ENCODE data around the gene ZFP14. TPM values are rescaled to one million over a fixed set of nuclear protein-coding genes. Genes with fewer than 3 reads are reported as not detected.

ZFP14 gene
- total and polyA plus RNA-seq, 2 of the 4 experiments (the other 2 are of a cell fraction) = 0.67 to 2.0 TPM

- H4K5ac ChIP-seq (ENCODE audit: low read depth, low read length) = no peak overlapping the region
- no peak overlapping the region for H2AFZ ChIP-seq (replicated peaks; ENCODE audit: low read length, poor library complexity)
- H4K20me1 ChIP-seq (ENCODE audit: insufficient read depth, low read length) = no peaks in the 10 kb centered on the region
- TF ChIP-seq USF2 (IDR thresholded peaks at IDR 0.05; ENCODE audit: low read depth, low read length) (no peak), CTCF (conservative IDR thresholded peaks at IDR 0.05; ENCODE audit: low read depth, low read length) (no peak), BHLHE40 (IDR thresholded peaks at IDR 0.05; ENCODE audit: low read depth, low read length) (no peak), SMC3 (IDR thresholded peaks at IDR 0.05; ENCODE audit: low read depth, low read length) (no peak), CEBPB (IDR thresholded peaks at IDR 0.05; ENCODE audit: low read depth, low read length) (no peak), MAZ (IDR thresholded peaks at IDR 0.05; ENCODE audit: borderline replicate concordance, low read depth, low read length) (no peak), RFX5 (IDR thresholded peaks at IDR 0.05; ENCODE audit: low read depth, low read length) (no peak), RAD21 (IDR thresholded peaks at IDR 0.05; ENCODE audit: low read length) (no peak)
- no peak overlapping the region for H3K4me2 ChIP-seq (ENCODE audit: low read depth, low read length)
- H2BK5ac ChIP-seq (ENCODE audit: low read depth, low read length, poor library complexity, severe bottlenecking) = no peak overlapping the region
- no peak overlapping the region for H3K4me3 ChIP-seq (ENCODE audit: insufficient read depth, low read depth, low read length)
- ChIA-PET CTCF (no interaction called here), POLR2A (ENCODE audit: unreplicated experiment) (no interaction called here)
- DNase-seq (no peak), ATAC-seq (ENCODE audit: low read depth) (no peak)
- H3K4me1 ChIP-seq (ENCODE audit: control insufficient read depth, insufficient read depth, low read length) = no peaks in the 10 kb centered on the region
- H4K8ac ChIP-seq (ENCODE audit: low read depth in 2 of 2, low read length in 2 of 2) = no peak overlapping the region
- in situ Hi-C loops (cut with MboI; ENCODE audit: low sequenced_read_pairs) = no loop called here
- no peak overlapping the region for H3K4ac ChIP-seq (ENCODE audit: low read depth, low read length)
- no peak overlapping the region for H3K23ac ChIP-seq (ENCODE audit: low read depth, low read length)
- H3K9ac ChIP-seq (ENCODE audit: low read depth, low read length) = no peak overlapping the region
- H3K14ac ChIP-seq (replicated peaks; ENCODE audit: low read depth, low read length) = no peak overlapping the region
- H2BK120ac ChIP-seq (ENCODE audit: low read depth, low read length) = no peak overlapping the region
- H2BK20ac ChIP-seq (ENCODE audit: low read depth, low read length) = no peak overlapping the region
- peaks cover 7% of the 10 kb centered on the region; the same call in 1 of the 2 replicates for H3K9me3 ChIP-seq (ENCODE audit: control insufficient read depth, insufficient read depth, low read length)
- dilution Hi-C loops (cut with HindIII; ENCODE audit: low sequenced_read_pairs, unreplicated experiment) = no loop called here
- H3K36me3 ChIP-seq (ENCODE audit: control insufficient read depth, insufficient read depth, low read length) = peaks cover 39% of the 10 kb centered on the region
- no peak overlapping the region for H2AK5ac ChIP-seq (ENCODE audit: low read depth, low read length)
- no peak overlapping the region for H4K91ac ChIP-seq (ENCODE audit: insufficient read depth, low read depth, low read length)
- no peak overlapping the region for H3K27ac ChIP-seq (ENCODE audit: insufficient read depth, low read length)
- intact Hi-C loops (cut with micrococcal nuclease) = no loop called here
- H3K27me3 ChIP-seq (ENCODE audit: control insufficient read depth, insufficient read depth, low read length) = no peaks in the 10 kb centered on the region
- H3K18ac ChIP-seq (ENCODE audit: low read depth, low read length) = no peak overlapping the region
- no peaks in the 10 kb centered on the region for H3K9me1 ChIP-seq (ENCODE audit: insufficient read depth, low read length)
- H3K56ac ChIP-seq (ENCODE audit: extremely low read depth, insufficient read depth, low read length) = no peak overlapping the region
- peaks cover 0 to 12% of the 10 kb centered on the region in 2 experiments; a peak in 3 of 4 replicates for H3K79me1 ChIP-seq (ENCODE audit: low read depth in 1 of 2, low read length in 2 of 2)
- no CpG with 5 or more reads among the region's 5 CpGs for WGBS, 2 experiments (ENCODE audit: extremely low coverage in 2 of 2, insufficient read length in 1 of 2)
- BruUV-seq (replicated peaks) = no TSS peak
- no peak overlapping the region for H2BK15ac ChIP-seq (ENCODE audit: low read depth, low read length)
- H2AK9ac ChIP-seq (replicated peaks; ENCODE audit: low read depth, low read length, poor library complexity) = no peak overlapping the region
These were observed 30.8 kb upstream of the ZFP14 start for GRCh38 chr19:36409841-36410240.

Data from IMR-90 (cell line).